ENCODE results near the gene KRTAP10-6.

DNA sequence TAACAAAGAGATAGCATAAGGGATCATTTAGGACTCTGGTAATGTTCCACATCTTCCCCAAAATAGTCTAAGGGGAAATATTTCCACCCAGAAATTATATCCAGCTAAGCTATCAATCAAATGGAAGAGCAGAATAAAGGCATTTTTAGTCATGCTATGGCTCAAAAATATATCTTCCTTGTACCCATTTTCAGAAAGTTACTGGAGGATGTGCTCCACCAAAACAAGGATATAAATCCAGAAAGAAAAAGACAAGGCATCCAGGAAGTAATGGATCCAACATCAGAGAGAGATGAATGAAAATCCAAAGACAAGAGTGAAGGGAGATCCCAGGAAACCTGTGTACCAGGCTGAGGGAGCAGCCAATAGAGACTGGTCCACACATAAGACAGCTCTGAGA, 16.9 kb upstream of the KRTAP10-6 start:
- TF ChIP-seq, protein P1, sequence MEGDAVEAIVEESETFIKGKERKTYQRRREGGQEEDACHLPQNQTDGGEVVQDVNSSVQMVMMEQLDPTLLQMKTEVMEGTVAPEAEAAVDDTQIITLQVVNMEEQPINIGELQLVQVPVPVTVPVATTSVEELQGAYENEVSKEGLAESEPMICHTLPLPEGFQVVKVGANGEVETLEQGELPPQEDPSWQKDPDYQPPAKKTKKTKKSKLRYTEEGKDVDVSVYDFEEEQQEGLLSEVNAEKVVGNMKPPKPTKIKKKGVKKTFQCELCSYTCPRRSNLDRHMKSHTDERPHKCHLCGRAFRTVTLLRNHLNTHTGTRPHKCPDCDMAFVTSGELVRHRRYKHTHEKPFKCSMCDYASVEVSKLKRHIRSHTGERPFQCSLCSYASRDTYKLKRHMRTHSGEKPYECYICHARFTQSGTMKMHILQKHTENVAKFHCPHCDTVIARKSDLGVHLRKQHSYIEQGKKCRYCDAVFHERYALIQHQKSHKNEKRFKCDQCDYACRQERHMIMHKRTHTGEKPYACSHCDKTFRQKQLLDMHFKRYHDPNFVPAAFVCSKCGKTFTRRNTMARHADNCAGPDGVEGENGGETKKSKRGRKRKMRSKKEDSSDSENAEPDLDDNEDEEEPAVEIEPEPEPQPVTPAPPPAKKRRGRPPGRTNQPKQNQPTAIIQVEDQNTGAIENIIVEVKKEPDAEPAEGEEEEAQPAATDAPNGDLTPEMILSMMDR (IDR thresholded peaks at IDR 0.05; ENCODE audit: insufficient read depth, low read length, poor library complexity, severe bottlenecking), result no peak
- no peak for TF ChIP-seq EZH2phosphoT487 (conservative IDR thresholded peaks at IDR 0.05; ENCODE audit: low read length)
